ENCODE data around the gene ZNF491.
"Not testable (repeated sequence)": the region's sequence is repeated elsewhere in the genome, so short reads cannot be mapped to it uniquely, and the experiment has no call there.

Gene ZNF491

GRCh38 chr19:11767633-11768133, 30.6 kb upstream of the ZNF491 start:
- no peak for DNase-seq
- peak overlapping the region; percentile 67 for H3K27ac ChIP-seq (ENCODE audit: insufficient read depth, low read length, poor library complexity, severe bottlenecking)
- peaks cover 7% of the 10 kb centered on the region for H3K4me1 ChIP-seq (ENCODE audit: control insufficient read depth, insufficient read depth, low read length, poor library complexity, severe bottlenecking)
- H3K36me3 ChIP-seq (ENCODE audit: control insufficient read depth, insufficient read depth, low read length): no peaks in the 10 kb centered on the region
- no peaks in the 10 kb centered on the region for H3K27me3 ChIP-seq (replicated peaks; ENCODE audit: control insufficient read depth, insufficient read depth, low read length, poor library complexity, severe bottlenecking)
- peak overlapping the region; percentile 75 for H3K4me3 ChIP-seq (ENCODE audit: insufficient read depth, low read depth, low read length, poor library complexity, severe bottlenecking)
- H3K9me3 ChIP-seq (ENCODE audit: control insufficient read depth, low read length): peaks cover 6% of the 10 kb centered on the region

- no peak for DNase-seq
- H3K27me3 ChIP-seq (replicated peaks; ENCODE audit: control insufficient read depth, insufficient read depth, low read length, poor library complexity, severe bottlenecking): no peaks in the 10 kb centered on the region
- no peaks in the 10 kb centered on the region for H3K36me3 ChIP-seq (ENCODE audit: control insufficient read depth, insufficient read depth, low read length)
- H3K4me1 ChIP-seq (ENCODE audit: control insufficient read depth, insufficient read depth, low read length, poor library complexity, severe bottlenecking): peaks cover 7% of the 10 kb centered on the region
- no peak overlapping the region for H3K4me3 ChIP-seq (ENCODE audit: insufficient read depth, low read depth, low read length, poor library complexity, severe bottlenecking)
- peaks cover 6% of the 10 kb centered on the region for H3K9me3 ChIP-seq (ENCODE audit: control insufficient read depth, low read length)
- H3K27ac ChIP-seq (ENCODE audit: insufficient read depth, low read length, poor library complexity, severe bottlenecking): no peak overlapping the region
Measured at GRCh38 chr19:11769995-11770394, 28.3 kb upstream of the ZNF491 start.

- not testable (repeated sequence) for H3K27me3 ChIP-seq (replicated peaks; ENCODE audit: control insufficient read depth, insufficient read depth, low read length, poor library complexity, severe bottlenecking)
- peaks cover 15% of the 10 kb centered on the region for H3K9me3 ChIP-seq (ENCODE audit: control insufficient read depth, low read length)
Measured at GRCh38 chr19:11771520-11771919, 26.8 kb upstream of the ZNF491 start.

GRCh38 chr19:11776669-11777068, 21.7 kb upstream of the ZNF491 start:
- not testable (repeated sequence) for H3K4me1 ChIP-seq (ENCODE audit: control insufficient read depth, insufficient read depth, low read length, poor library complexity, severe bottlenecking)
- H3K36me3 ChIP-seq (ENCODE audit: control insufficient read depth, insufficient read depth, low read length): peaks cover 51% of the 10 kb centered on the region
- H3K9me3 ChIP-seq (ENCODE audit: control insufficient read depth, low read length): peaks cover 34% of the 10 kb centered on the region

More at GRCh38 chr19:11771520-11771919, 26.8 kb upstream of the ZNF491 start:
- not testable (repeated sequence) for H3K36me3 ChIP-seq (ENCODE audit: control insufficient read depth, insufficient read depth, low read length); H3K4me1 ChIP-seq (ENCODE audit: control insufficient read depth, insufficient read depth, low read length, poor library complexity, severe bottlenecking); H3K27ac ChIP-seq (ENCODE audit: insufficient read depth, low read length, poor library complexity, severe bottlenecking); DNase-seq; H3K4me3 ChIP-seq (ENCODE audit: insufficient read depth, low read depth, low read length, poor library complexity, severe bottlenecking)

GRCh38 chr19:11780431-11781020, 17.8 kb upstream of the ZNF491 start:
- Histone ChIP-seq H3K4me1 (ENCODE audit: control insufficient read depth, insufficient read depth, low read length, poor library complexity, severe bottlenecking) (no peaks in the 10 kb centered on the region), H3K9me3 (ENCODE audit: control insufficient read depth, low read length) (peaks cover 53% of the 10 kb centered on the region), H3K27ac (ENCODE audit: insufficient read depth, low read length, poor library complexity, severe bottlenecking) (no peak overlapping the region), H3K36me3 (ENCODE audit: control insufficient read depth, insufficient read depth, low read length) (peaks cover 51% of the 10 kb centered on the region), H3K27me3 (replicated peaks; ENCODE audit: control insufficient read depth, insufficient read depth, low read length, poor library complexity, severe bottlenecking) (no peaks in the 10 kb centered on the region), H3K4me3 (ENCODE audit: insufficient read depth, low read depth, low read length, poor library complexity, severe bottlenecking) (no peak overlapping the region)
- no peak for DNase-seq

More at GRCh38 chr19:11776669-11777068, 21.7 kb upstream of the ZNF491 start:
- not testable (repeated sequence) for DNase-seq; H3K27me3 ChIP-seq (replicated peaks; ENCODE audit: control insufficient read depth, insufficient read depth, low read length, poor library complexity, severe bottlenecking); H3K4me3 ChIP-seq (ENCODE audit: insufficient read depth, low read depth, low read length, poor library complexity, severe bottlenecking); H3K27ac ChIP-seq (ENCODE audit: insufficient read depth, low read length, poor library complexity, severe bottlenecking)

- Histone ChIP-seq H3K4me1 (ENCODE audit: control insufficient read depth, insufficient read depth, low read length, poor library complexity, severe bottlenecking) (no peaks in the 10 kb centered on the region), H3K9me3 (ENCODE audit: control insufficient read depth, low read length) (peaks cover 44% of the 10 kb centered on the region), H3K36me3 (ENCODE audit: control insufficient read depth, insufficient read depth, low read length) (peaks cover 48% of the 10 kb centered on the region), H3K27me3 (replicated peaks; ENCODE audit: control insufficient read depth, insufficient read depth, low read length, poor library complexity, severe bottlenecking) (no peaks in the 10 kb centered on the region), H3K27ac (ENCODE audit: insufficient read depth, low read length, poor library complexity, severe bottlenecking) (no peak overlapping the region), H3K4me3 (ENCODE audit: insufficient read depth, low read depth, low read length, poor library complexity, severe bottlenecking) (peak overlapping the region; percentile 0)
- no peak for DNase-seq
Measured at GRCh38 chr19:11781295-11782057, 16.8 kb upstream of the ZNF491 start.

- no peak for DNase-seq
- Histone ChIP-seq H3K4me3 (ENCODE audit: insufficient read depth, low read depth, low read length, poor library complexity, severe bottlenecking) (no peak overlapping the region), H3K9me3 (ENCODE audit: control insufficient read depth, low read length) (peaks cover 51% of the 10 kb centered on the region), H3K4me1 (ENCODE audit: control insufficient read depth, insufficient read depth, low read length, poor library complexity, severe bottlenecking) (no peaks in the 10 kb centered on the region), H3K27ac (ENCODE audit: insufficient read depth, low read length, poor library complexity, severe bottlenecking) (no peak overlapping the region), H3K27me3 (replicated peaks; ENCODE audit: control insufficient read depth, insufficient read depth, low read length, poor library complexity, severe bottlenecking) (no peaks in the 10 kb centered on the region), H3K36me3 (ENCODE audit: control insufficient read depth, insufficient read depth, low read length) (peaks cover 28% of the 10 kb centered on the region)
Measured at GRCh38 chr19:11783767-11784166, 14.6 kb upstream of the ZNF491 start.

- Histone ChIP-seq H3K4me3 (ENCODE audit: insufficient read depth, low read depth, low read length, poor library complexity, severe bottlenecking) (no peak overlapping the region), H3K36me3 (ENCODE audit: control insufficient read depth, insufficient read depth, low read length) (peaks cover 22% of the 10 kb centered on the region), H3K9me3 (ENCODE audit: control insufficient read depth, low read length) (peaks cover 52% of the 10 kb centered on the region), H3K27ac (ENCODE audit: insufficient read depth, low read length, poor library complexity, severe bottlenecking) (no peak overlapping the region), H3K4me1 (ENCODE audit: control insufficient read depth, insufficient read depth, low read length, poor library complexity, severe bottlenecking) (no peaks in the 10 kb centered on the region), H3K27me3 (replicated peaks; ENCODE audit: control insufficient read depth, insufficient read depth, low read length, poor library complexity, severe bottlenecking) (no peaks in the 10 kb centered on the region)
- no peak for DNase-seq
Measured at GRCh38 chr19:11784356-11784755, 14.0 kb upstream of the ZNF491 start.

- Histone ChIP-seq H3K4me3 (ENCODE audit: insufficient read depth, low read depth, low read length, poor library complexity, severe bottlenecking) (no peak overlapping the region), H3K9me3 (ENCODE audit: control insufficient read depth, low read length) (peaks cover 26% of the 10 kb centered on the region), H3K27ac (ENCODE audit: insufficient read depth, low read length, poor library complexity, severe bottlenecking) (no peak overlapping the region), H3K36me3 (ENCODE audit: control insufficient read depth, insufficient read depth, low read length) (no peaks in the 10 kb centered on the region), H3K27me3 (replicated peaks; ENCODE audit: control insufficient read depth, insufficient read depth, low read length, poor library complexity, severe bottlenecking) (no peaks in the 10 kb centered on the region), H3K4me1 (ENCODE audit: control insufficient read depth, insufficient read depth, low read length, poor library complexity, severe bottlenecking) (no peaks in the 10 kb centered on the region)
- DNase-seq: no peak
Measured at GRCh38 chr19:11787536-11787935, 10.8 kb upstream of the ZNF491 start.

GRCh38 chr19:11792942-11793341, 5.4 kb upstream of the ZNF491 start:
- no peaks in the 10 kb centered on the region for H3K27me3 ChIP-seq (replicated peaks; ENCODE audit: control insufficient read depth, insufficient read depth, low read length, poor library complexity, severe bottlenecking)
- H3K4me3 ChIP-seq (ENCODE audit: insufficient read depth, low read depth, low read length, poor library complexity, severe bottlenecking): no peak overlapping the region
- H3K27ac ChIP-seq (ENCODE audit: insufficient read depth, low read length, poor library complexity, severe bottlenecking): no peak overlapping the region
- DNase-seq: no peak
- peaks cover 5% of the 10 kb centered on the region for H3K4me1 ChIP-seq (ENCODE audit: control insufficient read depth, insufficient read depth, low read length, poor library complexity, severe bottlenecking)
- H3K36me3 ChIP-seq (ENCODE audit: control insufficient read depth, insufficient read depth, low read length): no peaks in the 10 kb centered on the region
- peaks cover 11% of the 10 kb centered on the region for H3K9me3 ChIP-seq (ENCODE audit: control insufficient read depth, low read length)
